Measurements from ENCODE around the gene C19orf47.
"Not testable (repeated sequence)": the region's sequence is repeated elsewhere in the genome, so short reads cannot be mapped to it uniquely, and the experiment has no call there.

C19orf47 gene

DNA sequence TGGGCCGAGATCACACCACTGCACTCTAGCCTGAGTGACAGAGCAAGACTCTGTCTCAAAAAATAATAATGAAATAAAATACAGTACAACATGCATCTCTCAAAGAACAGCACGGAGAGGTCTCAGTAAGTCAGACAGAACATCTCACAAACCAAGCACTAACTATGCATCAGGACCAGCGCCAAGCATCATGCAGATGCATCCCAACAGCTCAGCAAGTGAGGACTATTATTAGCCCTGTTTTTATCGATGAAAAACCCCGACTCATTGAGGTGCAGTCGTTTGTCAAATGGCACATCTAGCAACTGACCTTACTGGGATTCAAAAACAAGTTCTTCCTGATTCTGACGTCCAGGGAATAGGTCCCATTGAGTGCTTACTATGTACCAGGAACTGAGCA lies 3.8 kb downstream of the C19orf47 start:
- no peak for DNase-seq

DNA sequence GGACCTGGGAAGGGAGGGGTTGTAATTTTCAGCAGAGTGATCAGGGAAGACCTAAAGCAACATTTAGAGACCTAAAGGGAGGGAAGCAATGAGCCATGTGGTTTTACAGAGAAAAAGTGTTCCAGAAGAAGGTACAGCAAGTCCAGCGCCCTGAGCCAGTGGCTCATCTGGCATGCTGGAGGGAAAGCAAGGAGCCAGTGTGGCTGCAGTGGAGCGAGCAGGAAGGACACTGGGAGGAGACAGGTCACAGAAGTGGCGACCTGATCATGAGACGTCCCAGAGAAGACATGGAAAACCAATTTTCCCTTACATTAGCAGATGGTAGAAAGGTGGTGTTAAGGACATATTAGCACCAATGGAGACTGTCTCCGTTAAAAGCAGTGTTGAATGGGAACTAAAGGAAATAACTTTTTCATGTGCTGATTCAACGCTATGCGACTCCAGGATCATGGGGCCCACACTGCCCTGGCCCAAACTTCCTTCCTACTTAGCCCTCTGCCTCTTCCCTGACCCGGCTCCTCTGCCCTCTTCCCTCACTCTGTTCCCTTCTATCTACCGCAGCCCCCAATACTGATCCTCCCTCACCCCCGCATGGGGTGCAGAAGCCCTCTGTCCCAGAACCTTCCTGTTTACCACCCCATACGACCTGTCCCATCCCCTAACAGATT lies 5.4 kb downstream of the C19orf47 start:
- no peak for DNase-seq

DNA sequence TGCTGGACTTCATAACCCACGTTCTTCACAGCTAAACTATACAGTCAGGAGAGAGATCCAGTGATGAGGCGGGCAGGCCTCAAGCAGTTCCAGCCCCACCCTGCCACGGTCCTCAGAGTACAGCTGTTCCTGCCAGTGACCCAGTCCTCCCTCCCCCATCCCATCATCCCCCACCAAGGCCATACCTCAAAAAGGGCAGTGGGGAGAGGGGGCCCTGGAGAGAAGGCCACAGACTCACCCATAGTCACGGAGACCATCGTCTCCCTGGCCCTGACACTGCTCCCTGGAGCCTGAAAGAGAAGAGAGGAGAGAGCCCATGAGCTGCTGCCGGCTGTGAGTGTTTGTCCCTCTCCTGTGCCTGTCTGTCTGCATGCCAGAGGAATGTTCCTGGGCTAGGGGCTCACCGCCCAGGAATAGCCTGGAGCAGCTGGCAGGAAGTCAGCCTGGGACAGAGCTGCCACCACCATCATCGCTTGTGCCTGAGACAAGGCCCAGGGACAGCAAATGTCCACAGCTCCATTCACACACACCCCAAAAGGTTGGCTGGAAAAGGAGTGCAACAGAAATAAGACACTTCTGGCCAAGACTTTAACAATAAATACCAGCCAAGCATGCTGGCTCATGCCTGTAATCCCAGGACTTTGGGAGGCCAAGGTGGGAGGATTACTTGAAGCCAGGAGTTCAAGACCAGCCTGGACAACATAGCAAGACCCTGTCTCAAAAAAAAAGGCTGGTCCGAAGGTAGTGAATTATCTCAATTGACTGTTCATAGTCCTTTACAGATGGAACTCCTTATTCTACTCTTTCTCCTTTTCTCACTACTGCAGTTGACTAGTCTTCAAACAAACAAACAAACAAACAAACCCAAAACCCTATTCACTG lies 6.4 kb downstream of the C19orf47 start:
- no peak for DNase-seq

DNA sequence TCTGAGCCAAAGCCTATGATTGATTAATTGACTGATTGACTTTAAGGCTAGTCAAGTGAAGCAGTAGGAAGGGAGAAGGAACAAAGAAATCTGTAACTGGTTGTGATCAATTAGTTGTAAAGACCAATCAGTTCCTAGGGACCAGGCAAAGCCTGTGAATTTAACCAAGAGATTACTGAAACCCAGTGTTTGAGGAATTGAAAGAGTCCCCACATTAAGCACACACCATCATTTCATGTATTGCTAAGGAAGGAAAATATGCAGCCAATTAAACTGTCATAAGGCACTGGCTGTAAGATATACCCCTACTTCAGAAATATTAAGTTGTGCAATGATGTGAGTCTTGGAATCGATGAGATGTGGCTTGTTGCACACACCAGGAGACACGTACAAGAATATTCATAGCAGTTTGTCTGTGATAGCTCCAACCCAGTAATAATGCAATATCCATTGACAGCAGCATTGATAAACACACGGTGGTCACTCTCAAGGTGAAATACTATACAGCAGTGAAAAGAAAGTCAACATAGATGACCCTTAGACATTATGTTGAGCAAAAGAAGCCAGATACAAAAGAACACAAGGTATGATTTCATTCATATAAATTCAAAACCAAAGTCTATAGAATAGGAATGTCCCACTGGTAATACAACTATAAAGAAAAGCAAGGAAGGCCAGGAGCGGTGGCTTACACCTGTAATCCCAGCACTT lies 9.0 kb downstream of the C19orf47 start:
- DNase-seq: no peak

DNA sequence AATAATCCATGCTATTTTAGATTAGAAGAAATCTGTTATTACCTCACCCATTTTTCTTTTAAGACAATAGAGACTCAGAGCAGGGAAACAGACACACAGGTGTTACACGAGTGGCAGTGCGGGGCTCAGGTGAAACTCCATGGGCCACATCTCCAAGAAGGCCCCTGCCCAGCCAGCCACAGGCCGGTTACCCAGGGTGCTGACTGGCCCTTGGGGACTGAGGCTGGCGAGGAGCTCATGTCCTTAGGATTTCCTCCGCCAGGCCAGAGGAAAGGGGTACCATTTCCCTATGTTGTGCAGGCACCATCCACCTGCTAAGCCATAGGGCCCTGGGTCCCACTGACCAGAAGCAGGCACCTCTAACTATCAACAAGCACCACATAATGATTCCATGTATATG lies 10.6 kb downstream of the C19orf47 start:
- DNase-seq: no peak

DNA sequence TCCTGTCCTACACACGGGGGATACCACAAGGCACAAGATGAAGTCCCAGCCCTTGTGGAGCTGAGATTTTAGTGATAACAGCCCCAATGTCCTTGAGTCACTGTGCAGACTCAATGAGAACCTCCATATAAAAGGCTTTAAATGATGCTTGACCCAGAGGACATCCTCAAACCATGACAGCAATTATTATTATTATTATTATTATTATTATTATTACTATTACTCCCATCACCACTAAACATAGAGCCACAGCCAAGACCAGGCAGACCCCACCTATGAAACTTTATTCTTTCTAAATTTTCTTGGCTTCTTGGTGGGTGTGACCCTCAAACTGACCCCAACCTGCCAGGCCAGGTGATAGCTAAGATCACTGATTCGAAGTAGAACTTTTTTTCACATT lies 11.1 kb downstream of the C19orf47 start:
- no peak for DNase-seq

DNA sequence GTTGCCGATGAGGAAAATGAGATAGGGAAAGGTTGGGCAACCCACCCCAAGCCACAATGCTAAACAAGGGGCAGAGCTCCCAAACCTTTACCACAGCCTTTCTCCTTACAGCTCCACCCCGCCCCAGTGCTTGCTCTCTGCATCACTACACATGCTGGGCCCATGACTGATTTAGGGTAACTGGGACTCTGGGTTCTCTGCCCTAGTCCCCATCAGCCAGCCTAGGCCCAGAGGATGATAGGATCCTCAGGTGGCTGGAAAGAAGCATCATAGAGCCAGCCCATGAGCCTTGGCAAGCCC lies 11.6 kb downstream of the C19orf47 start:
- DNase-seq: no peak

DNA sequence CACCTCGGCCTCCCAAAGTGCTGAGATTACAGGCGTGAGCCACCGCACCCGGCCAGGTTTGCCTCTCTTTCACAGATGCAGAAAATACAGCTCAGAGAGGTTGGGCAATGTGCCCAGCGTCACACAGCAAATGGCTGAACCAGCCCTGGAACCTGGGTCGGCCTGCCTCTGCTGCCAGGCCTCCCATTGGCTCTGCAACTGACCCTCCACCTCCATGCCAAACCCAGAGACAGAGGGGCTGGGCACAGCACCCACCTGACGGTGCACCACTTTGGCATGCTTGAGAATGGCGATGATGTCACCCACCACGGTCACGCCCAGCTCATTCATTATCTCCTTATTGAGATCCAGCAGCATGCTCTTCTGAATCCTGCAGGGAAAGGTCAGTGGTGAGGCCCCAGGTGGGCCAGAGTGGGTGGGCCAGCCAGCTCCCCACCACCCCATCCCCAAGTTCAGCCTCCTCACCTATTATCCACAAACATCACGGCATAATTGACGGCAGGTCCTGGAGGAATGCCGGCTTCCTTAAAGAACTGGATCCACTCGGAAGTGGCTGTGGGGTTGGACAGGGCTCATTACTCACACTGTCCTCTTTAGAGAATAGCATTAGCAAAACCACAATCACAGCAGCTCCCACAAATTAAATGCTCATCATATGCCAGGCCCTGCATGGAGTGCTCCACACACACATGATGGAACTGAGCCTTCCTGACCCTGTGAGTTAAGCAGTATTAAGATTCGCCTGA lies 12.2 kb downstream of the C19orf47 start:
- no peak for DNase-seq

DNA sequence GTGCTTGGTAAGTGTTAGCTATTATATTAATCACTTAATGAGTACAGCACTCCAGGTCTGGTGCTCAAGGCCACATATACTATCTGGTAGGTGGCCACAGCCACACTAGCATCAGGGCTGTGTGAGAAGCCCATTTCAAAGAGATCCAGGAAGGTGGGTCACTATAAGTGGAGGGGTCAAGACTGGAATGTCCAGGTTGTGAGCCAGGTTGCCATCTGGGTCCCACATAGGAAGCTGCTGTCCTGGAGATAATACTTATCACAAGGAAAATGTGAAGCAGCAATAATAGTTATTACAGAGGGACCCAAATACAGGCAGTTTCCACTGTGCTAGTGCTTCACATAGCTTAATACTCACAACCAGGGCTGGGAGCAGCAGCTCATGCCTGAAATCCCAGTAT lies 13.1 kb downstream of the C19orf47 start:
- DNase-seq: no peak

DNA sequence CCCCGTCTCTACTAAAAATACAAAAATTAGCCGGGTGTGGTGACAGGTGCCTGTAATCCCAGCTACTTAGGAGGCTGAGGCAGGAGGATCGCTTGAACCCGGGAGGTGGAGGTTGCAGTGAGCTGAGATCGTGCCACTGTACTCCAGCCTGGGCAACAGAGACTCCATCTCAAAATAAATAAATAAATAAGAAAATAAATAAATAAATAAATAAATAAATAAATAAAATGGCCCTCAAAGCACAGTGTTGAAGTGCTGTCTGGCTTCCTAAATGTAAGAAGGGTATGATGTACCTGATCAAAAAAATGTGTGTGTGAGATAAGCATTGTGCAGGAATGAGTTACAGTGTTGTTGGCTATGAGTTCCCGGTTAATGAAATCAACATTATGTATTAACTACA lies 15.1 kb downstream of the C19orf47 start:
- not testable (repeated sequence) for DNase-seq

DNA sequence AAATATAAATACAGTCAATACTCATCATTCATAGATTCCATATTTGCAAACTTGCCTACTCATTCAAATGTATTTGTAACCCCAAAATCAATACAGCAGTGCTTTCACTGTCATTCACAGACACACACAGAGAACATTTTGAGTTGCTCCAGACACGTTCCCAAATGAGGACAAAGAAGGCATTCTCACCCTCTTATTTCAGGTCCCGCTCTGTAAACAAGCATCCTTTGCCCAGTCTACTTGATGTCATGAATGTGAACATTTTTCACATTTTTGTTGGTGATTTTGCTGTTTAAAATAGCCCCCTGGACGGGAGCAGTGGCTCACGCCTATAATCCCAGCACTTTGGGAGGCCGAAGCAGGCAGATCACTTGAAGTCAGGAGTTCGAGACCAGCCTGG lies 15.5 kb downstream of the C19orf47 start:
- no peak for DNase-seq

DNA sequence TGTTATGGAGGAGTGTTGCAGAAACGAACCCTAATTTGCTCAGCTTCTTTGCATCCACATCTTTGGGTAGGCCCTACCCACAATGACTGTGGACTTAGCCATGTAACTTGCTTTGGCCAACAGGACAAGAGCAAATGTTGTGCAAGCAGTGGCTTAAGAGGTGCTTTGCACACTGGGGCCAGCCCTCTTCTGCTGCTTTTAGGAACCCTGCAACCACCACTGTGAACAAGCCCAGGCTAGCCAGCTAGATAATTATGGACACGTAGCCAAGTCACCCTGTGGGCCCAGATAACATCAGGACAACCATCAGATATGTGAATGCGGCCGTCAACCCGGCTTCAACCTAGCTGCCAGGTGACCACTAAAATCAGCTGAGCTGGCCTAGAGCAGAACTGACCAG lies 17.1 kb downstream of the C19orf47 start:
- DNase-seq: no peak

DNA sequence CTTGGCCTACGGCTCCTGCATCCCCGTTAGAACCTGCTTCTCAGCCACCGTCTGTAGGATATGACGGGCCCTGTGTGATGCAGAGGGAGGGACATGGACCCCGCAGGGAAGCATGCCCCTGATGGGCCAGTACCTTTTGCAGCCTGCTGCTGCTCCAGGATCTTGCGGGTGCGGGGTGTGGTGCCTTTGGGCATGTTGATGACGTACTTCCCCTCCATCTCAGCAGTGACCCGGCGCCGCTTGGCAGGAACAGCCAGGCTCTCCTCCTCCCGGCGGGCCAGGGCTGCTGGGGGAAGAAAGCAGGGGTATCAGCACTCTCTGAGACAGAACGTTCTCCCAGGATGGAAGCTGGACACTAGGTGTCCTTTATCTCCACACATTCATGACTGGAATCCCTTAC lies 22.0 kb downstream of the C19orf47 start:
- no peak for DNase-seq

DNA sequence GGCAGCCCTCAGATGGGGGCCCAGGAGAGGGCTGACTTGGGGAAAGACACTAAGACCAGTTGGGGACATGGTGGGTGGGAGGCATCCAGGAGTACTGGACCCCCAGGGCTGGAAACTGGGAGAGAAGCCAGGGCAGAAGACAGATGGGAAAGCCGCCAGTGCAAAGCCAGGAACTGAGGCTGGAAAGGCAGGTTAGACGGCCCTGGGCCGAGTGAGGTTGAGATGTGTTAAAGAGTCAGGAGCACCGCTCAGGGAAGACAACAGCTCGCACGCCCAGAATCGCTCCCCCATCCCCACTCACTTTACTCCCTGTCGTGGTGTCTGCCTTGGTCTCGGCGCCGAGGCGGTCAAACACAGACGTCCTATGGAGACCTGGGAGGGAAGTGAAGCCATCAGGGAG lies 24.5 kb downstream of the C19orf47 start:
- DNase-seq: no peak

DNA sequence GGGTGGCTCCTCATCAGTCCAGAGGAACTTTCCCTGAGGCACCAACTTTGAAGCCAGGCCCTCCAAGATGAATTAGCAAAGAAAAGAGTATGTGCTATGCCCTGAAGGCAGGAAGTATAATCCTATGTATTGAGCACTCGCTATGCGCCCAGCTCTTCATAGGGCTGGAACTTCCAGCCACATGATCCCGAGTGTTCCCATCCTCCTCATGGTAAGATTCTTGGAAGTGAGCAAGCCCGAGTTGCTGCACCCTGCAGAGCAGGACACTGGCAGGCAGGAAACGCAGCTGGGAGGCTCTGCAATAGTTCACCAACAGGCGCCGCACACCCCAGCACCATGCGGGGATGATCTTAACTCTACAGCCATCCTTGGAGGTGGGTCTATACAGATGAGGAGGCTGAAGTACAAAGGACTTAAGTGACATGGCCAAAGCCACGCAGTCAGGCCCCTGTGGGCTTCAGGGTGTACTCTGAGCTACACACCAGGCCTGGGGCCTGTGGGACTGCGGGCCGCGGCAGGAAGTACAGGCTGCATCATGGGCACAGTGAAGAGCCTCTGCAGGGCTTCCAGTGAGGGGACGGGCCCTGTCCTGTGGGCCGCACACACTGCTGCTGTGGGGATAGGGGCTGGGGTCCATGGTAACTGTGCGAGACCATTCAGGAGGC lies 25.1 kb downstream of the C19orf47 start:
- no peak for DNase-seq

DNA sequence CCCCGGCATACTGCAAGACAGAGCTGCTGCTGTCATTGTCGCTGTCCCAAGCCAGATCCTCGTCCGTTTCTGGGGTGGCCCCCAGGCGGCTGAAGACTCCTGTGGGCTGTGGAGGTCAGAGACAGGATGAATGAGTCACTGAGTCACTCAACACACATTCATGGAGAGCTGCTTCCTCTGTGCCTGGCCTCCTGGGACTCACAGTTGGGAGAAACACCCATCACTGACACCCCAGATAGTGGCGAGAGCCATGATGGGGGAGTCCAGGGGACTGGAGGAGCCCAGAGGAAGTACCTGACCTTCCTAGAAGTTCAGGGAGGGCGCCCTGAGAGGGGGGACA lies 26.0 kb downstream of the C19orf47 start:
- no peak for DNase-seq

DNA sequence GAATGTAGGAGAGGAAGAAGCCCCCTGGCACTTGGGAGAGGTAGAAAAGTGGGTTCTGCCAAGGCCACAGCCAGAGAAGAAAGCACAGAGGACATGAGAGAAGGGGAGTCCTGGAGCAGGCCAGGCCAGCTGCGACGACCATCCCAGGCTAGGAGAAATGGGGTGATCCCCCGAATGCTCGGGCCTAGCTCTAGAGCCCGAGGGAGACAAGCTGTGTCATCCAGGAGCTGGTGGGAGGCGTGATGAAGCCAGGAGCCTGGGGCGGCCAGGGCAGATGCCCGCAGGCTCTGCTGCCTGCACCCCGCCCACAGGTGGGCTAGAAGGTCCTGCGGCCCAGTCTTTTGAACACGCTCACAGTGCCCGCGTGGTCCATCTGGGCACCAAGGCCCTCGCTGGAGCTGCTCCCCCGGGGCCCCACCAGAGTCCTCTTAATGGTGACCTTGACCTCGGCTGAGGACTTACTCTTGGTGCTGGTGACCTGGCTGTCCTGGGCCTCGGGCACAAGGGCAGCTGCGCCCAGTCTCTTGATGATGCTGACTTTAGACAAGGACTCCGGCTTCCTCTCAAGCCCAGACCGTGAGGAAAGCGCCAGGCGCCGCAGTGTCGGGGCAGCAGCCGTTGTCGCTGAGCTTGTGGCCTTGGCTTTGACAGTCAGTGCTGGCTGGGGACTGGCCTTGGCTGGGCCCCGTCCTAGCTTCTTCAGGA lies 26.5 kb downstream of the C19orf47 start:
- DNase-seq: no peak

DNA sequence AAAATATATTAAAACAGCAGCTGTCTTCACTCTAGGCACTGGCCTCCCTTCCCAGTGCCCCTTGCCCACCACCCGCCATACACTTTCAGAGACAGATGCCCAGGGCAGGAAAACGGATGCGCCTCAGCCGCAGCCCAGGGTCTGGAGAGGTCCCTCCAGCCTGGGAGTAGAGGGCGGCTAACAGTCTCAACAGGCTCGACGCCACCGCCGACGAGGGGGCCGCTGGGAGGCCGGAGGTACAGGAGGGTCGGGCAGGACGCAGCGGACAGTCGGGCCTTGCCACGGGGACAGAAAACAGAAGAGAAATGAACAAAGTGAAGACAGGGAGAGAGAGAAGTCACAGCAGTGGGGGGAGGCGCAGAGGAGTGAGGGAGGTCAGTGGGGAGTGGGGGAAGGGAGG lies 27.1 kb downstream of the C19orf47 start:
- no peak for DNase-seq

DNA sequence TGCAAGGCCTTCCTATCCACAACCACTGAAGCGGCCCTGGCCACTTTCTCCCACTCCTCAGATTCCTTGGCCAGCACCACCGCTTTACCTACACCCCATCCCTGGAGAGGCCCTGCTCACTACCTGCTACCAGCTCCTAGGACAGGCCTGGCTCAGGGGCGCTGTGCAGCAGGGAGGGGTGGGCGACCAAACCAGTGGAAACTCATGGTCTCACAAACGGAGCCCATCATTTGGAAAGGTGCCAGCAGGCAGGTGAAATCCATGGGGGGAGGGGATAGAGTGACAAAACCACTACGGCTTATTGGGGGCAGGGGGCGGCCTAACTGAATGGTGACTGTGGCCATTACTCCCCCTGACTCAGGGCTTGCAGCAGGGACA lies 27.6 kb downstream of the C19orf47 start:
- DNase-seq: no peak

DNA sequence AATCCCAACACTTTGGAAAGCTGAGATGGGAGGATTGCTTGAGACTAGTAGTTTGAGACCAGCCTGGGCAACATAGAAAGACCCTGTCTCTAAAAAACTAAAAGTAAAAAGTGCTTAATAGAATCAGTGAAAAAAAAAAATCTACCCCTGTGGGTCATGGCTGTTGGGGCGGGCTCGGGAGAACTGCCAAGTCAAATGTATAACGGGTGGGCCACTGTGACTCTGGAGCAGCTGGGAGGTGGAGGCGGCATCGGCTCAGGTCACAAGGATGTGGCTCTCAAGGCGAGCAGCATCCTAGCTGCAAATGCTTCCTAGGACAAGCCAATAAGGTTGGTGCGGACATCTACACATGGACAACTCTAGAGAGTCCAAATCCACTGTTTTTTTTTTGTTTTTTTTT lies 30.9 kb downstream of the C19orf47 start:
- DNase-seq: no peak

DNA sequence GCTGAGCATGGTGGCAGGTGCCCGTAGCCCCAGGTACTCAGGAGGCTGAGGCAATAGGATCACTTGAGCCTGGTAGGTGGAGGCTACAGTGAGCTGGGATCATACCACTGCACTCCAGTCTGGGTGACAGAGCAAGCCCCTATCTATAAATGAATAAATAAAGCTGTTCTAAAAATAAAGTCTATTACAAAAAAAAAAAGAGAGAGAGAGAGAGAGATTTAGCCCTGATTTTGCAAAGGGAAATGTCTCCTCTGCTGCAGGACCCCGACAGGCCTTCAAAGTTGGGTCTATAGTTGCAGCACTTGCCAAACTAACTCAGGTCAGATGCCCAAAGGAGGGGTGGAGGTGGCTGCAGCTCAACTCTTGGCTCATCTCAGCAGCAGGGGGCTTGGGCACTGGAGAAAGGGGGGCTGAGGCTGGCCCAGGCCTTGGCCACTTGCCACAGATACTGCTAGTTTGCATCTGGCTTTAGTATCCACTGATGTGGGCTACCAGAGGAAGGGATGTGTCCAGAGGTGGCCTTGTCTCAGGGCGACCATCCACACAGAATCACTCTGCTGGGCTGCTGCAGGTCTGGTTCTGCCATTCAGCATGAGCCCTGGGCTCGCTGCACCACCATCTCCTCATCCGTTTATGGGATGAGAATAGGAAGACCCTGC lies 32.3 kb downstream of the C19orf47 start:
- DNase-seq: no peak

DNA sequence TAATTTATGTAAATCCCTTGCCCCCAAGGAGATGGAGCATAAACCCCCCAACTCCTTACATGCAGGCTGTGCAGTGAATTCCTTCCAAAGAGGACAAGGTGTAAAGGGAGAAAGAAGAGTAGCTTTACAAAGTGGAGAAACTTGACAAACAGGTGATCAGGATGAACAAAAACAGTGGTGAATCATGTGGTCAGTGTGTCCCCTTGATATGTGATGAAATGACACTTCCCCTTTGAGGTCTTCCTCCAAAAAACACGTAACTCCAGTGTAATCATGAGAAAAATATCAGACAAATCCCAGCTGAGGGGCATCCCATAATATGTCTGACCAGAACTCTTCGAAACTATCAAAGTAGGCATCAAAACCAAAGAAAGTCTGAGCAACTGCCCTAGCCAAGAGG lies 33.5 kb downstream of the C19orf47 start:
- no peak for DNase-seq

Data from T-helper 9 cell (primary cell).